Measurements from ENCODE around the gene C1QTNF1.
"Not testable (repeated sequence)": the region's sequence is repeated elsewhere in the genome, so short reads cannot be mapped to it uniquely, and the experiment has no call there.

The C1QTNF1 gene

GRCh38 chr17:79005063-79005861 lies 18.7 kb upstream of the C1QTNF1 start:
- no peak for DNase-seq (ENCODE audit: low read depth in 2 of 2)

- DNase-seq (ENCODE audit: low read depth in 2 of 2) = no peak
Measured at GRCh38 chr17:79006046-79006445, 17.9 kb upstream of the C1QTNF1 start.

DNA sequence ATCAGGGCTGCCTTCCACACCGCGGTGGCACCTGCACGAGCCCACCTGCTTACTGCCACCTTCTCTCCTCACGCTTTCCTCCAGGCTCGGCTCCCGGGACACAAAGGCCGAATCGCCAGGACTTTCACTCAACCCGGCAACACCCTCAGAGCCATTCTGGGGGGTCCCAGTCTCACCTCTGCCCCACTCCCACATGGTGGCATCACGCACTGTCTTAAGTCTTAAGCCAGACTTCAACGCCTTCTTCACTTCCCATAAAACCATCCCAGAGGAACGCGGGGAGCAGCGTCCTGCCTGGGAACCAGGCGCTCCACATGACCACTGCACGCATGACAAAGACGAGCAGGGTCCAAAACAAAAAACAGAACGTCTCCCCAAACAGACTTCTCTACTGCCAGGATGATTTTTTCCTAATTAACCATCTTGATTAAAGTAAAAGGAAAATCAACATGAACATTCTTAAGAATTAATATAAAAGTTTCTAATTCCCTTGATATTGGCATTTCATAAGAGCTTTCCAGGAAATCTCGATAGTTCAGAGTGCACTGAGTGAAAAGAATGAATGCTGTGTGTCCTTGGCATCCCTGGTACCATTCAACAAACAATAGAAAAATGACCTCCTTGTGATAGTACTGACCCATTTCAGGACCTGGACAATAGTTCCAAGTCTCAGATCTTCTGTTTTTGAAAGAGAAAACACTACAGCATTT lies 17.0 kb upstream of the C1QTNF1 start:
- no peak for DNase-seq (ENCODE audit: low read depth in 2 of 2)

DNA sequence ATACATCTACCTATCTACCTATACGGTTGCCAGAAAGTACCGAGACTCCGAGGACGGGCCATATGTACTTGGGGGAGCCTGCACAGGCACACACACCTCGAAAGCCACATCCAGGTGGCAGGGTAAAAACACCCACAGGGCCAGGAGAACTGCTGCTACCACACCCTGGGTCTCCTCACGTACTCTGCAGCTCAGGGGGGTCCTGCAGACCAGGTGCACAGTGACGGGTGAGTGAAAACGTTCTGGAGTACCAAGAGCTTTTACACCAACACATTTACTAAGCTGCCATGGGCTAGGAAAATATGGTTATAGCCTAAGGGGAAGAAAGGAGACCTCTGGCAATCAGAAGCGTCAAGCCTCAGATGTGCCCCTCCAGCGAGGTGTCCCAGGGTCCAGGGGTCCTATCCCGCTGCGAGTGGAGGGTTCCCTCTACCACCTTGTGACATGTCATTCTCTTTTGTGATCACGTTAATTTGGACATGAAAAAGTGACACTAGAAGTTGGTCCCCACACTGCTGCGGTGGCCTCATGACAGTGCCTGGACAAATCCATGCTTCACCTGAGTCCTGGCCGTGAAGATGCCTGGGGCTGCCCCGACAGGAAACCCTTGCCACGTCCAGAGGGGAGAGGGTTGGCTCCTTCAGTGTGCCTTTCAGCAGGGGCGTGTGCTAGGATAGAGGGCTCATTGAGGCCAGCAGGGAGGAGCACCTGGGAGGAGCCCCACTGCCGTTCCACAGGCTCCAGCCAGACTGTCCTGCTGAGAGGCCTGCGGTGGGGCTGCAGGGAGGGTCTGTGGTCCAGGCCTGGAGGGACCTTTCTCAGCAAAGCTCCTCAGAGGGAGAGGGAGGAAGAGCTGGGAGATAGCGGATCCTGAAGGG lies 16.2 kb upstream of the C1QTNF1 start:
- no peak for DNase-seq (ENCODE audit: low read depth in 2 of 2)

- DNase-seq (ENCODE audit: low read depth in 2 of 2) = no peak
Measured at GRCh38 chr17:79008666-79009387, 15.1 kb upstream of the C1QTNF1 start.

DNA sequence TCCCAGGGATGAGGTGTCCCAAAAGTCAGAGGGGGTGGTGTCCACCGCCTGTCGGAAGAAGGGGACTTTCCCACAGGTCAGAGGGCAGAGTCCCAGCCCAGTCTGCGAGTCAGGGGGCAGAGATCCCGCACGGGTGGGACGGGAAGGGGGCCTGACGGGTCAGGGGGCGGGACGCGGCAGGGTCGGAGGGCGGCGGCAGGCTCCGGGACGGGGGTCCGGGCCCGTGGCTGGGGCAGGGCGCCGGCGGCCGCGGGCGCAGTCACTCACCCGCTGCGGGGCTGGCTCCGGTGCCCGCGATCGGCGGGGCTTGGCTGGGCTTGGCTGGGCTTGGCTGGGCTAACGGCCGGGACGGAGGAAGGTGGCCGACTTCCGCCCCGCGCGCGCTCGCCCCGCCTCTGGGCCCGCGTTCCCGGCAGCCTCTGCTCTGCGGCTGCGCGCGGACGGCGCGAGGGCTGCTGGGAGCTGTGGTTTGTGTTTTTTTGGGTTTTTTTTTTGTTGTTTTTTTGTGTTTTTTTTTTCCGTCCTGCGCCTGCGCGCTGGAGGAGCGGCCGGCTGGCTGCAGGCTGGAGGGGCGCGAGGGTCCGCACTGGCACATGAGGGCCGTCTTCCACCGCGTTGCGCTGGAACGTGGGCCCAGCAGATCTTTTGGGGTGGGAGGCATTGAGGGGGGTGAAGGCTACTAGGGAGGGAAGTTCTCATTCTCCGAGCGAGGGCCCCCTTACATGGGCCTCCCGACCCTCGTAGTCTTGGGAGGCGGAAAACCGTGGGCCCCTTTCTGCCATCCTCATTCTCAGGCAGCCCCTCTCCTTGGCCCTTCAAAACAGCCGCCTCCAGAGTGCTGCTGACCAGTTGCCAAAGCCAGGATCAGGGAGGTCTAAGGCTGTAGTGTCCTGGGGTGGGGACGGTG lies 14.3 kb upstream of the C1QTNF1 start, which contains the start of gene CANT1:
TSS of gene CANT1 (minus strand) at position 368 of the 907 bp plus-strand sequence. CDS start 12,142 bp downstream, outside the sequence.
- peak; percentile 55 to 81 for DNase-seq (ENCODE audit: low read depth in 2 of 2)

GRCh38 chr17:79010304-79010646 lies 13.7 kb upstream of the C1QTNF1 start:
- no peak for DNase-seq (ENCODE audit: low read depth in 2 of 2)

DNA sequence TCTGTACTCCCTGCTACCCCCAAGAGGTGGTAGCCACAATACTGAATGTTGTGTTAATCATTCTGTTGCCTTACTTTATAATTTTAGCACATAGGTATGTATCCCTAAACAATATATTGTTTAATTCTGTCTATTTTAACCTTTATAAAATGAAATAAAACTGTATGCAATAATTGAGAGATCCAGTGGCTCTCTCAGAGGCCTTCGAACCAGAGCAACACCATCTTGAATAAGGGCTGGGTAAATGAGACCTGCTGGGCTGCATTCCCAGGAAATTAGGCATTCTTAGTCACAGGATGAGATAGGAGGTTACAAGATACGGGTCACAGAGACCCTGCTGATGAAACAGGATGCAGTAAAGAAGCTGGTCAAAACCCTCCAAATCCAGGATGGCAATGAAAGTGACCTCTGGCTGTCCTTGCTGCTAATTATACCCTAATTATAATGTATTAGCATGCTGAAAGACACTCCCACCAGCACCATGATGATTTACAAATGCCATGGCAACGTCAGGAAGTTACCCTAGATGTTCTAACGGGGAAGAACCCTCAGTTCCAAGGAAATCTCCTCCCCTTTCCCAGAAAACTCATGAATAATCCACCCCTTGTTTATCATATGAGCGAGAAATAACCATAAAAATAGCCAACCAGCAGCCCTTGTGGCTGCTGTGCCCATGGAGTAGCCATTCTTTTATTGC lies 12.4 kb upstream of the C1QTNF1 start:
- DNase-seq (ENCODE audit: low read depth in 2 of 2) = no peak

DNA sequence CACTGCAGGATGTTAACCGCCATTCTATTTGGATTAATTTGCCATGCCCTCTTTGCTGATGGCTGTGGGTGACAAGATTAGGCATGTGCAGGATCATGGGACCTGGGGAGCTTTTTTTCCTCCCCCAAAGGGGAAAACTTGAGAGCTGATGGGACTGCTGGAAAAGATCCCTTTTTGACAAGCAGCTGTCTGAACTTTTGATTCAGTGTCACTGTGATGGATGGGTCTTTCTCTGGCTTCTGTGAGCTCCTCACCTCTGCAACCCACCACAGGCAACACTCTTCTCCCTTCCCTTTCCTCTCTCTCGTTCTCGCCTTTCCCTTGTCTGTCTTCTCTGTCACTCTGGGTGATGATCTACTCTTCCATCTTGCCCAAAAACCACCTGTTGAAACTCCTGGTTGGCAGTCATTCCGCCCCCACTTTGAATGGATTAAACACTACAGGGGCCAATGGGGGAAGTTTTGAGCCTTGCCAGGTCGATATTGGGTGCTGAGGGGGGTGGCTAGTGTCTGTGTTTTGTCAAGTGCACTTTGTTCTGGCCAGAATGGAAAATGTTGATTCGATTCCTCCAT lies 11.3 kb upstream of the C1QTNF1 start:
- DNase-seq (ENCODE audit: low read depth in 2 of 2) = no peak

DNA sequence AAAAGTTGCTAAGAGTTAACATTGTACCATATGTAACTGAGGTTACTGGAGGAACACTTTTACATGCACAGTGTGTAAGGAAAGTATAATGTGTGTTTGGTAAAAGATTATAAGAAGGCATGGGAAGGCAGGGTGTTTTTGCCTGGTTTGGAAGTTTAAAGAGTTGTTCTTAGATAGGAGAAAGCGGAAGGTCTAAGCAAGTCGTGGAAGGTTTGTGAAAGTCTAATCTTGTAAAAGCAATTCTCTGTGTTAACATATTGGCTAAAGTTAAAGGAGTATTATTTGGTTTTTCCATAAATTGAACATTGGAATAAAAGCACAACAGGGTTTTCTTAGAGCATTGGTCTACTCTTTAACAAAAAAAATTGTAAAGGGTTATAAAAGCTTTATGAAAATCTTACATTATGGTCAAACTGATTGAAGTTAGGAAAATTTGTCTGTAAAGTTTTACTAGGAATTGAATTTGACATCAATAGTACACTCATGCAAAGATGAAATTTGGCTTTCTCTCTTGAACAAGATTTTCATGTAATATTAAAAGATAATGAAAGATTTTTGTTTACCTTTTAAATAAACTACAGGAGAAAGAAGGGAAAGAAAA lies 9.7 kb upstream of the C1QTNF1 start:
- no peak for DNase-seq (ENCODE audit: low read depth in 2 of 2)

- no peak for DNase-seq (ENCODE audit: low read depth in 2 of 2)
Measured at GRCh38 chr17:79017546-79018369, 6.2 kb upstream of the C1QTNF1 start.

DNA sequence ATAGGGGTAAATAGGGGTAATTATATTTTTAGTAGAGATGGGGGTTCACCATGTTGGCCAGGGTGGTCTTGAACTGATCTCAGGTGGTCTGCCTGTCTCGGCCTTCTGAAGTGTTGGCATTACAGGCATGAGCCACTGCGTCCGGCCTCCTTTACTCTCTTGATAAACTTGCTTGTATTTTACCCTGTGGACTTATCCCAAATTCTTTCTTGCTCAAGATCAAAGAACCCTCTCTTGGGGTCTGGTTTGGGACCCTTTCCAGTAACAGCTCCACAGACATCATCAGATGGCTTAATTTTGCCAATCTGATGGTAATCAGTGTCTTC lies 5.6 kb upstream of the C1QTNF1 start:
- DNase-seq (ENCODE audit: low read depth in 2 of 2) = no peak

GRCh38 chr17:79019261-79019631 lies 4.7 kb upstream of the C1QTNF1 start:
- DNase-seq (ENCODE audit: low read depth in 2 of 2) = no peak

- peak in 1 of 2 donors; percentile 17 for DNase-seq (ENCODE audit: low read depth in 2 of 2)
Measured at GRCh38 chr17:79019632-79020584, 4.1 kb upstream of the C1QTNF1 start.

- DNase-seq (ENCODE audit: low read depth in 2 of 2) = no peak
Measured at GRCh38 chr17:79020631-79021301, 3.2 kb upstream of the C1QTNF1 start.

DNA sequence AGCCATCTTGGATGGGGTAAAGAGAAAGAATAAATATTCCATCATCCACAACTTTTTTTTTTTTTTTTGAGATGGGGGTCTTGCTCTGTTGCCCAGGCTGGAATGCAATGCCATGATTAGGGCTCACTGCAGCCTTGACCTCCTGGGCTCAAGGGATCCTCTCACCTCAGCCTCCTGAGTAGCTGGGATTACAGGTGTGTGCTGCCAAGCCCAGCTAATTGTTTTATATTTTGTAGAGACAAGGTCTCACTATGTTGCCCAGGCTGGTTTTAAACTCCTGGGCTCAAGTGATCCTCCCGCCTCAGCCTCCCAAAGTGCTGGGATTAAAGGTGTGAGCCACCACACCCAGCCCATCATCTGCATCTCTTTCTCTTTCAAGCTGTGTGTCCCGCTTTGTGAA lies 2.0 kb upstream of the C1QTNF1 start:
- not testable (repeated sequence) for DNase-seq (ENCODE audit: low read depth in 2 of 2)
